Measurements from ENCODE around the gene RAB6B.

DNA sequence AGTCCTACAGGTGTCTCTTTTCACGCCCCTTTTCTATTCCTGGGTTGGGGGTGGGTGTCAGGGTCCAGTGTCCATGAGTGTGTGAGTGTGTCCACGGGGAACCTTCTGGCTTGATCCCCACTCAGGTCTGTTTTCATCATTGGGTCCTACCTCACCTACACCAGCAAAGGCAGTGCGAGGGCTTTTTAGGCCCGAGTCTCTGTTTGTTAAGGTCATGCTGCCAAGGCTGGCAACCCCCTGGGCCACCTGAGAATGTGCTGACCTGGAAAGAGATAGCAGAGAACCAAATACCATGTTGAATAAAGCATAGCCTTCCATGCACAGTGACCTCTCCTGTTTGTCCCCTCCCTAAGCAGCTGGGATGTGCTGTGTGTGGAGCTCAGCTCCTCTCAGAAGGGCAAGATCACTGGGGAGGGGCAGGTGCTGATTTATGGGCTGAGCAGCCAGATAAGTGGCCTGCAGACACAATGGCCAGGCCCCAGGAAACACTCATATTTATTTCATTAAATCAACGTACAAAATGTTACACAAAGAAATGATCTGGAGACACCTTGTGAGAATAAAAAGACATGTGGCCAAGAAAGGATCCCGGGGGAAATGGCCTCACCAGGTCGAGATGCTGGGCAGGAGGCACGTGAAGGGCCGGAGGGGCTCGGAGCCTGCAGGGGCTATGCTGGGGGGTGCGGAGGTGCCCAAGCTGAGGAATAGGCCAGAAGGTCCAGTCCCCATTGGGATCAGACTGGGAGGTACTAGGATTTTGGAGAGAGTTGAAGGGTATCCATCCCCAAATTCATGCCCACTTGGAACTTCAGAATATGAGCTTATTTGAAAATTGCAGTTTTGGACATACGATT, 36.1 kb downstream of the RAB6B start:
- TF ChIP-seq, protein P1, sequence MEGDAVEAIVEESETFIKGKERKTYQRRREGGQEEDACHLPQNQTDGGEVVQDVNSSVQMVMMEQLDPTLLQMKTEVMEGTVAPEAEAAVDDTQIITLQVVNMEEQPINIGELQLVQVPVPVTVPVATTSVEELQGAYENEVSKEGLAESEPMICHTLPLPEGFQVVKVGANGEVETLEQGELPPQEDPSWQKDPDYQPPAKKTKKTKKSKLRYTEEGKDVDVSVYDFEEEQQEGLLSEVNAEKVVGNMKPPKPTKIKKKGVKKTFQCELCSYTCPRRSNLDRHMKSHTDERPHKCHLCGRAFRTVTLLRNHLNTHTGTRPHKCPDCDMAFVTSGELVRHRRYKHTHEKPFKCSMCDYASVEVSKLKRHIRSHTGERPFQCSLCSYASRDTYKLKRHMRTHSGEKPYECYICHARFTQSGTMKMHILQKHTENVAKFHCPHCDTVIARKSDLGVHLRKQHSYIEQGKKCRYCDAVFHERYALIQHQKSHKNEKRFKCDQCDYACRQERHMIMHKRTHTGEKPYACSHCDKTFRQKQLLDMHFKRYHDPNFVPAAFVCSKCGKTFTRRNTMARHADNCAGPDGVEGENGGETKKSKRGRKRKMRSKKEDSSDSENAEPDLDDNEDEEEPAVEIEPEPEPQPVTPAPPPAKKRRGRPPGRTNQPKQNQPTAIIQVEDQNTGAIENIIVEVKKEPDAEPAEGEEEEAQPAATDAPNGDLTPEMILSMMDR (IDR thresholded peaks at IDR 0.05; ENCODE audit: poor library complexity) = no peak
- TF ChIP-seq EZH2 (IDR thresholded peaks at IDR 0.05; ENCODE audit: borderline replicate concordance) (no peak), EZH2phosphoT487 (IDR thresholded peaks at IDR 0.05; ENCODE audit: low read depth, severe bottlenecking, unreplicated experiment) (no peak)
